B cell (primary cell): ENCODE data around the gene GPR150.
"Not testable (repeated sequence)": the region's sequence is repeated elsewhere in the genome, so short reads cannot be mapped to it uniquely, and the experiment has no call there.

Experiments
- EZH2 ChIP-seq: IDR thresholded peaks from 2 replicates; pipeline ENCODE4 v1.6.1; 2012; ENCODE audit warnings: borderline replicate concordance, low read depth, mild to moderate bottlenecking, moderate library complexity, low read length; ENCODE audit not compliant: insufficient read depth, poor library complexity, severe bottlenecking
- TF ChIP-seq, protein P1 (sequence below): fragments of 200-600 bp; IDR thresholded peaks from one replicate; pipeline ENCODE4 v1.8.0; 2022; ENCODE audit warnings: antibody characterized with exemption, mild to moderate bottlenecking

DNA sequence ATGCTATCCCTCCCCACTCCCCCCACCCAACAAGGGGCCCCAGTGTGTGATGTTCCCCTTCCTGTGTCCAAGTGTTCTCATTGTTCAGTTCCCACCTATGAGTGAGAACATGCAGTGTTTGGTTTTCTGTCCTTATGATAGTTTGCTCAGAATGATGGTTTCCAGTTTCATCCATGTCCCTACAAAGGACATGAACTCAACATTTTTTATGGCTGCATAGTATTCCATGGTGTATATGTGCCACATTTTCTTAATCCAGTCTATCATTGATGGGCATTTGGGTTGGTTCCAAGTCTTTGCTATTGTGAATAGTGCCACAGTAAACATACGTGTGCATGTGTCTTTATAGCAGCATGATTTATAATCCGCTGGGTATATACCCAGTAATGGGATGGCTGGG lies 13.1 kb downstream of the GPR150 start:
- TF ChIP-seq, protein P1, sequence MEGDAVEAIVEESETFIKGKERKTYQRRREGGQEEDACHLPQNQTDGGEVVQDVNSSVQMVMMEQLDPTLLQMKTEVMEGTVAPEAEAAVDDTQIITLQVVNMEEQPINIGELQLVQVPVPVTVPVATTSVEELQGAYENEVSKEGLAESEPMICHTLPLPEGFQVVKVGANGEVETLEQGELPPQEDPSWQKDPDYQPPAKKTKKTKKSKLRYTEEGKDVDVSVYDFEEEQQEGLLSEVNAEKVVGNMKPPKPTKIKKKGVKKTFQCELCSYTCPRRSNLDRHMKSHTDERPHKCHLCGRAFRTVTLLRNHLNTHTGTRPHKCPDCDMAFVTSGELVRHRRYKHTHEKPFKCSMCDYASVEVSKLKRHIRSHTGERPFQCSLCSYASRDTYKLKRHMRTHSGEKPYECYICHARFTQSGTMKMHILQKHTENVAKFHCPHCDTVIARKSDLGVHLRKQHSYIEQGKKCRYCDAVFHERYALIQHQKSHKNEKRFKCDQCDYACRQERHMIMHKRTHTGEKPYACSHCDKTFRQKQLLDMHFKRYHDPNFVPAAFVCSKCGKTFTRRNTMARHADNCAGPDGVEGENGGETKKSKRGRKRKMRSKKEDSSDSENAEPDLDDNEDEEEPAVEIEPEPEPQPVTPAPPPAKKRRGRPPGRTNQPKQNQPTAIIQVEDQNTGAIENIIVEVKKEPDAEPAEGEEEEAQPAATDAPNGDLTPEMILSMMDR, result not testable (repeated sequence)
- not testable (repeated sequence) for TF ChIP-seq EZH2
